Effector memory CD4-positive, alpha-beta T cell (primary cell): ENCODE measurements around the gene ATP5MC2.
"Not testable (repeated sequence)": the region's sequence is repeated elsewhere in the genome, so short reads cannot be mapped to it uniquely, and the experiment has no call there.

Experiments used
- DNase-seq, 3 donors: peaks; one replicate each; pipeline ENCODE4 v3.0.0-alpha.2; 2020
- H3K27ac ChIP-seq: 2 replicates; pipeline ENCODE4 v1.7.0; 2013; ENCODE audit warnings: mild to moderate bottlenecking, low read length, moderate library complexity; ENCODE audit not compliant: insufficient read depth, poor library complexity, severe bottlenecking
- H3K27me3 ChIP-seq: replicated peaks from 2 replicates; pipeline ENCODE4 v1.7.0; 2013; ENCODE audit warnings: mild to moderate bottlenecking, low read length; ENCODE audit not compliant: insufficient read depth, control insufficient read depth, poor library complexity, severe bottlenecking
- H3K36me3 ChIP-seq: 2 replicates; pipeline ENCODE4 v1.7.0; 2013; ENCODE audit warnings: mild to moderate bottlenecking, low read length, moderate library complexity; ENCODE audit not compliant: control insufficient read depth, insufficient read depth
- H3K4me1 ChIP-seq: 2 replicates; pipeline ENCODE4 v1.7.0; 2013; ENCODE audit warnings: low read length, mild to moderate bottlenecking; ENCODE audit not compliant: control insufficient read depth, insufficient read depth, poor library complexity, severe bottlenecking
- H3K4me3 ChIP-seq: 2 replicates; pipeline ENCODE4 v1.7.0; 2013; ENCODE audit warnings: low read length, low read depth, mild to moderate bottlenecking; ENCODE audit not compliant: insufficient read depth, poor library complexity, severe bottlenecking
- H3K9me3 ChIP-seq: 2 replicates; pipeline ENCODE4 v1.7.0; 2013; ENCODE audit warnings: mild to moderate bottlenecking, low read length, moderate library complexity; ENCODE audit not compliant: control insufficient read depth
- total RNA-seq, 3 donors: gene quantifications; one replicate each; lab custom pipeline; 2026; lab: John Stamatoyannopoulos, UW

Gene ATP5MC2
- total RNA-seq = 64.2 to 105 (median 99.6) reads per million in 3 donors

- peak; percentile 95 to 96 (median 96) for DNase-seq
- peaks cover 18% of the 10 kb centered on the region for H3K36me3 ChIP-seq
- peaks cover 5% of the 10 kb centered on the region for H3K27me3 ChIP-seq
- peaks cover 19% of the 10 kb centered on the region for H3K4me1 ChIP-seq
- no peaks in the 10 kb centered on the region for H3K9me3 ChIP-seq
- peak within 1 kb of the TSS; percentile 71 for H3K27ac ChIP-seq
- peak within 1 kb of the TSS; percentile 82 for H3K4me3 ChIP-seq
Observed at GRCh38 chr12:53675701-53676607, at the start of gene ATP5MC2. TSS of gene ATP5MC2 (minus strand) at chr12:53676083. CDS start at chr12:53672614, 3,469 bp downstream.

GRCh38 chr12:53722450-53723041 lies 46.7 kb upstream of the ATP5MC2 start:
- no peak overlapping the region for H3K27ac ChIP-seq
- peaks cover 53% of the 10 kb centered on the region for H3K36me3 ChIP-seq
- H3K4me3 ChIP-seq = no peak overlapping the region
- no peak for DNase-seq
- H3K27me3 ChIP-seq = no peaks in the 10 kb centered on the region
- no peaks in the 10 kb centered on the region for H3K9me3 ChIP-seq
- H3K4me1 ChIP-seq = peaks cover 4% of the 10 kb centered on the region

GRCh38 chr12:53720946-53721345 lies 45.1 kb upstream of the ATP5MC2 start:
- DNase-seq = no peak
- no peak overlapping the region for H3K4me3 ChIP-seq
- H3K27ac ChIP-seq = no peak overlapping the region
- H3K4me1 ChIP-seq = no peaks in the 10 kb centered on the region
- H3K9me3 ChIP-seq = no peaks in the 10 kb centered on the region
- peaks cover 53% of the 10 kb centered on the region for H3K36me3 ChIP-seq
- H3K27me3 ChIP-seq = no peaks in the 10 kb centered on the region

- DNase-seq = no peak
- peaks cover 57% of the 10 kb centered on the region for H3K36me3 ChIP-seq
Observed at GRCh38 chr12:53719649-53720048, 43.8 kb upstream of the ATP5MC2 start.

GRCh38 chr12:53718567-53718966 lies 42.7 kb upstream of the ATP5MC2 start:
- H3K9me3 ChIP-seq, H3K4me1 ChIP-seq, DNase-seq, H3K27me3 ChIP-seq, H3K27ac ChIP-seq, H3K4me3 ChIP-seq: not testable (repeated sequence)
- peaks cover 54% of the 10 kb centered on the region for H3K36me3 ChIP-seq

More at GRCh38 chr12:53719649-53720048, 43.8 kb upstream of the ATP5MC2 start:
- H3K9me3 ChIP-seq = no peaks in the 10 kb centered on the region
- H3K4me1 ChIP-seq = no peaks in the 10 kb centered on the region
- H3K27me3 ChIP-seq = no peaks in the 10 kb centered on the region
- H3K4me3 ChIP-seq = no peak overlapping the region
- H3K27ac ChIP-seq = no peak overlapping the region

GRCh38 chr12:53717319-53717718 lies 41.4 kb upstream of the ATP5MC2 start:
- DNase-seq = no peak
- Histone ChIP-seq H3K4me1 (no peaks in the 10 kb centered on the region), H3K27ac (no peak overlapping the region), H3K36me3 (peaks cover 53% of the 10 kb centered on the region), H3K9me3 (no peaks in the 10 kb centered on the region), H3K27me3 (no peaks in the 10 kb centered on the region), H3K4me3 (no peak overlapping the region)

GRCh38 chr12:53714004-53714403 lies 38.1 kb upstream of the ATP5MC2 start:
- H3K4me3 ChIP-seq = no peak overlapping the region
- H3K36me3 ChIP-seq = peaks cover 25% of the 10 kb centered on the region
- H3K27me3 ChIP-seq = no peaks in the 10 kb centered on the region
- no peaks in the 10 kb centered on the region for H3K9me3 ChIP-seq
- H3K27ac ChIP-seq = no peak overlapping the region
- DNase-seq = no peak
- H3K4me1 ChIP-seq = no peaks in the 10 kb centered on the region

- peaks cover 25% of the 10 kb centered on the region for H3K36me3 ChIP-seq
- no peaks in the 10 kb centered on the region for H3K4me1 ChIP-seq
- no peaks in the 10 kb centered on the region for H3K9me3 ChIP-seq
Observed at GRCh38 chr12:53713516-53713915, 37.6 kb upstream of the ATP5MC2 start.

GRCh38 chr12:53712059-53712643 lies 36.3 kb upstream of the ATP5MC2 start:
- H3K4me1 ChIP-seq = no peaks in the 10 kb centered on the region
- H3K27ac ChIP-seq = no peak overlapping the region
- no peak for DNase-seq
- H3K4me3 ChIP-seq = no peak overlapping the region
- H3K36me3 ChIP-seq = peaks cover 25% of the 10 kb centered on the region
- H3K9me3 ChIP-seq = no peaks in the 10 kb centered on the region
- no peaks in the 10 kb centered on the region for H3K27me3 ChIP-seq

More at GRCh38 chr12:53713516-53713915, 37.6 kb upstream of the ATP5MC2 start:
- no peak overlapping the region for H3K27ac ChIP-seq
- no peak for DNase-seq
- H3K27me3 ChIP-seq = no peaks in the 10 kb centered on the region
- no peak overlapping the region for H3K4me3 ChIP-seq

- no peaks in the 10 kb centered on the region for H3K9me3 ChIP-seq
- peaks cover 20% of the 10 kb centered on the region for H3K36me3 ChIP-seq
- H3K4me3 ChIP-seq = no peak overlapping the region
- DNase-seq = no peak
- no peak overlapping the region for H3K27ac ChIP-seq
- H3K4me1 ChIP-seq = no peaks in the 10 kb centered on the region
- H3K27me3 ChIP-seq = no peaks in the 10 kb centered on the region
Observed at GRCh38 chr12:53710091-53710490, 34.2 kb upstream of the ATP5MC2 start.
